ENCODE results near the gene DAPK3. TPM values are rescaled to one million over a fixed set of nuclear protein-coding genes. Genes with fewer than 3 reads are reported as not detected.

The DAPK3 gene
- 100 to 1,000 TPM in 1 of 2 donors, 10 to 100 TPM in 1; 89.9 to 106 TPM for total RNA-seq
- 64.1 TPM for polyA plus RNA-seq (2013, experiment 1 of 2)
- polyA plus RNA-seq (2013, experiment 2 of 2): 54.5 TPM
- long read RNA-seq, experiment 1, partial matches to known transcripts: 2 of 13 reads
- long read RNA-seq, experiment 1, other reads (novel, unspliced or antisense): 9 of 13 reads
- long read RNA-seq, experiment 2, partial matches to known transcripts: 3 of 73 reads
- long read RNA-seq, experiment 2, other reads (novel, unspliced or antisense): 65 of 73 reads
- long read RNA-seq, experiment 3, transcript DAPK3-202 (9 exons, 2,257 nt): major isoform, 6 of 553 reads
- long read RNA-seq, experiment 3, partial matches to known transcripts: 10 of 553 reads
- long read RNA-seq, experiment 3, other reads (novel, unspliced or antisense): 533 of 553 reads
- long read RNA-seq, experiment 4, partial matches to known transcripts: 2 of 10 reads
- long read RNA-seq, experiment 4, other reads (novel, unspliced or antisense): 6 of 10 reads

DNA sequence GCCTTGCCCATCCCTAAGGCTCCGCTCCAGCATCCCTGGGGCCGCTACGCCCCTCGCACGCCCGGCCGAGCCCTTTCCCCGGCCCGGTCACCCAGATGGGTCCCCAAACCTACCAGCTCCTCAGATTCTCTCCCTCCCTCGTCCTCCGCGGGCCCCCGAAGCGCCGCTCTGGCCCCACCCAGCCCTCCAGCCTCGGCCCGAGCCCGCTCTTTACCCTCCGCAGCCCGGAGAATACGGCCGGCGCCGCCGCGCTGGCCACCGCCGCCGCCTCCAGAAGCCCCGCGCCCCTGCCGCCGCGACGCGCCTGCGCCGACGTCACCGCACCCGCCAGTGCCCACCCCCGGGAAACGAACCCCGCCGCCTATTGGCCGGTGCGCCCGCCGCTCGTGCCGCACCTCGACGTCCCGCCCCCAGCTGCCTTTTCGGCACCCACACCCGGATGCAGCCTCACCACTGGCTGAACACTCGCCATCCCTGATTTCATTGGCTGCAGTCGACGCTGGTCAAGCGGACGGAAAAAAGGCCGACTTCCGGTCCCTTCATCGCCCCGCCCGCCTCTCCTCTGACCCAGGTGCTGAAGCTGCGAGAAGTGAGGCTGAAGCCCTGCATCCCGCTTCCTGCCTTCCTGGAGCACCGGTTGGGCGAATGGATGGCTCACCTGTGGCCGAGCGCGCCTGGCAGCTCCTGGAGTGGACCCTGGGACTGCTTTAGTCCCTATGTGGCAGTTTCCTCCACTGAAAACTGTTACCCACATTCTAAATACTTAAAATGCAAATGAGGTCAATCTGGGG lies at the start of gene DAPK3:
DAPK3 (minus strand) TSS at position 292 of the 791 bp plus-strand sequence. CDS start 1,364 bp downstream, outside the sequence.
- WGBS, 2 experiments (ENCODE audit: insufficient coverage in 1 of 2, insufficient read length in 1 of 2): 0 to 1% methylated on average over 34 to 73 of the region's 73 CpGs
- Histone ChIP-seq H3K27ac (ENCODE audit: low read depth, low read length) (peak within 1 kb of the TSS; percentile 84), H3K4me3 (ENCODE audit: low read length) (peak within 1 kb of the TSS; percentile 89), H3K27me3 (ENCODE audit: control insufficient read depth, insufficient read depth, low read length, poor library complexity, severe bottlenecking) (no peaks in the 10 kb centered on the region), H3K36me3 (ENCODE audit: control insufficient read depth, insufficient read depth, low read length) (peaks cover 38% of the 10 kb centered on the region), H3K9ac (ENCODE audit: extremely low read depth, low read length, poor library complexity, severe bottlenecking) (peak within 1 kb of the TSS; percentile 82), H3K4me1 (ENCODE audit: control insufficient read depth, insufficient read depth, low read length) (no peaks in the 10 kb centered on the region), H3K9me3 (ENCODE audit: control insufficient read depth, low read length) (no peaks in the 10 kb centered on the region)
- TF ChIP-seq, protein P1, sequence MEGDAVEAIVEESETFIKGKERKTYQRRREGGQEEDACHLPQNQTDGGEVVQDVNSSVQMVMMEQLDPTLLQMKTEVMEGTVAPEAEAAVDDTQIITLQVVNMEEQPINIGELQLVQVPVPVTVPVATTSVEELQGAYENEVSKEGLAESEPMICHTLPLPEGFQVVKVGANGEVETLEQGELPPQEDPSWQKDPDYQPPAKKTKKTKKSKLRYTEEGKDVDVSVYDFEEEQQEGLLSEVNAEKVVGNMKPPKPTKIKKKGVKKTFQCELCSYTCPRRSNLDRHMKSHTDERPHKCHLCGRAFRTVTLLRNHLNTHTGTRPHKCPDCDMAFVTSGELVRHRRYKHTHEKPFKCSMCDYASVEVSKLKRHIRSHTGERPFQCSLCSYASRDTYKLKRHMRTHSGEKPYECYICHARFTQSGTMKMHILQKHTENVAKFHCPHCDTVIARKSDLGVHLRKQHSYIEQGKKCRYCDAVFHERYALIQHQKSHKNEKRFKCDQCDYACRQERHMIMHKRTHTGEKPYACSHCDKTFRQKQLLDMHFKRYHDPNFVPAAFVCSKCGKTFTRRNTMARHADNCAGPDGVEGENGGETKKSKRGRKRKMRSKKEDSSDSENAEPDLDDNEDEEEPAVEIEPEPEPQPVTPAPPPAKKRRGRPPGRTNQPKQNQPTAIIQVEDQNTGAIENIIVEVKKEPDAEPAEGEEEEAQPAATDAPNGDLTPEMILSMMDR (conservative IDR thresholded peaks at IDR 0.05): no peak
- Mint-ChIP-seq H3K4me3 (peak within 1 kb of the TSS; percentile 84), H3K27me3 (ENCODE audit: insufficient read depth) (no peaks in the 10 kb centered on the region), H3K9me3 (no peaks in the 10 kb centered on the region), H3K27ac (peak within 1 kb of the TSS; percentile 99), H3K36me3 (ENCODE audit: low read depth) (peaks cover 38% of the 10 kb centered on the region), H3K4me1 (peaks cover 27% of the 10 kb centered on the region)
- peak; percentile 99 for DNase-seq

DNA sequence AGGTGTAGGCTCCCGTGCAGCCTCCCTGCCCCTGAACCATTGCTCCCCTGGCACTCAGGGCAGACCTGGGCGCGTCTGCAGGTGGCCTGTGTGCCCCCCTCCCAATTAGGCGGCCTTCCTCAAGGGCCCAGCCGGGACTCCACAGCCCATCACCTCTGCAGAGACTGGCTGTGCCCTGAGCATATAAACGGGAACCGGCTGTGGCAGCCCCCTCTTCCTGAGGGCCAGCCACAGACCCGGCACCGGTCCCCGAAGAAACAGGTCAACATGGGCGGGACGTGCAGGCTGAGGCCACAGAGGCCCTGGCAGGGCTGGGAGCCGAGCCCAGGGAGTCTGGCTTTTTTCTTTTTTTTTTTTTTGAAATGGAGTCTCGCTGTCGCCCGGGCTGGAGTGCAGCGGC lies 48.7 kb upstream of the DAPK3 start:
- H3K4me3 ChIP-seq (ENCODE audit: low read length): no peak overlapping the region
- H3K9ac ChIP-seq (ENCODE audit: extremely low read depth, low read length, poor library complexity, severe bottlenecking): no peak overlapping the region

More for the DNA sequence above, 48.7 kb upstream of the DAPK3 start:
- Mint-ChIP-seq H3K9me3 (peaks cover 3% of the 10 kb centered on the region), H3K36me3 (ENCODE audit: low read depth) (peaks cover 51% of the 10 kb centered on the region), H3K27ac (no peak overlapping the region), H3K27me3 (ENCODE audit: insufficient read depth) (no peaks in the 10 kb centered on the region), H3K4me1 (no peaks in the 10 kb centered on the region), H3K4me3 (no peak overlapping the region)
- H3K4me1 ChIP-seq (ENCODE audit: control insufficient read depth, insufficient read depth, low read length): no peaks in the 10 kb centered on the region
- H3K9me3 ChIP-seq (ENCODE audit: control insufficient read depth, low read length): peaks cover 6% of the 10 kb centered on the region
- TF ChIP-seq, protein P1 (conservative IDR thresholded peaks at IDR 0.05): no peak
- peaks cover 38% of the 10 kb centered on the region for H3K36me3 ChIP-seq (ENCODE audit: control insufficient read depth, insufficient read depth, low read length)
- DNase-seq: no peak
- no peaks in the 10 kb centered on the region for H3K27me3 ChIP-seq (ENCODE audit: control insufficient read depth, insufficient read depth, low read length, poor library complexity, severe bottlenecking)
- no peak overlapping the region for H3K27ac ChIP-seq (ENCODE audit: low read depth, low read length)
- WGBS, 2 experiments (ENCODE audit: insufficient coverage in 1 of 2, insufficient read length in 1 of 2): 96 to 97% methylated on average over 6 to 17 of the region's 17 CpGs
